SK-N-SH (cell line): ENCODE data around the gene CLDND1.

Experiments
- EP300 ChIP-seq, 2 experiments: IDR thresholded peaks; 2 replicates each; pipeline versions ENCODE4 v1.4.0 to v1.6.1; 2012; ENCODE audit warnings: borderline replicate concordance in 1 of 2, low read depth in 1 of 2, low read length in 1 of 2
- EZH2phosphoT487 ChIP-seq: fragments of 200-600 bp; sonication (generic); IDR thresholded peaks from 2 replicates; pipeline ENCODE4 v1.6.1; 2017; ENCODE audit warnings: low read depth, mixed run types, mild to moderate bottlenecking, antibody characterized with exemption, moderate library complexity, borderline replicate concordance
- FOXJ3 ChIP-seq: sonication (generic); formaldehyde crosslinking; IDR thresholded peaks from 2 replicates; pipeline ENCODE4 v1.5.1; 2020; ENCODE audit warnings: mild to moderate bottlenecking, missing genetic modification reagents
- FOXM1 ChIP-seq: IDR thresholded peaks from 2 replicates; pipeline ENCODE4 v1.4.0; 2012; ENCODE audit warnings: low read depth, mild to moderate bottlenecking
- MXI1 ChIP-seq: IDR thresholded peaks from 2 replicates; pipeline ENCODE4 v1.6.1; 2012; ENCODE audit warnings: mild to moderate bottlenecking, low read depth, low read length, improper control_type of control experiment
- RXRA ChIP-seq: IDR thresholded peaks from 2 replicates; pipeline ENCODE4 v1.4.0; 2012; ENCODE audit warnings: low read depth, mild to moderate bottlenecking, borderline replicate concordance
- TAF1 ChIP-seq: IDR thresholded peaks from 2 replicates; pipeline ENCODE4 v1.6.1; 2012; ENCODE audit warnings: low read depth, mild to moderate bottlenecking, low read length, moderate library complexity, borderline replicate concordance
- TEAD4 ChIP-seq: IDR thresholded peaks from 2 replicates; pipeline ENCODE4 v1.4.0; 2012; ENCODE audit warnings: mild to moderate bottlenecking, borderline replicate concordance; ENCODE audit not compliant: insufficient read depth
- YY1 ChIP-seq: IDR thresholded peaks from 2 replicates; pipeline ENCODE4 v1.4.0; 2012; ENCODE audit warnings: low read depth, mild to moderate bottlenecking
- TF ChIP-seq, protein P1 (sequence below): fragments of 200-600 bp; sonication (generic); IDR thresholded peaks from 2 replicates; pipeline ENCODE4 v1.6.1; 2017; ENCODE audit warnings: antibody characterized with exemption, mild to moderate bottlenecking, moderate library complexity
- TF ChIP-seq, protein P2 (sequence below): IDR thresholded peaks from 2 replicates; pipeline ENCODE4 v1.4.0; 2012; ENCODE audit warnings: low read depth
- TF ChIP-seq, protein P3 (sequence below): IDR thresholded peaks from 2 replicates; pipeline ENCODE4; 2012

DNA sequence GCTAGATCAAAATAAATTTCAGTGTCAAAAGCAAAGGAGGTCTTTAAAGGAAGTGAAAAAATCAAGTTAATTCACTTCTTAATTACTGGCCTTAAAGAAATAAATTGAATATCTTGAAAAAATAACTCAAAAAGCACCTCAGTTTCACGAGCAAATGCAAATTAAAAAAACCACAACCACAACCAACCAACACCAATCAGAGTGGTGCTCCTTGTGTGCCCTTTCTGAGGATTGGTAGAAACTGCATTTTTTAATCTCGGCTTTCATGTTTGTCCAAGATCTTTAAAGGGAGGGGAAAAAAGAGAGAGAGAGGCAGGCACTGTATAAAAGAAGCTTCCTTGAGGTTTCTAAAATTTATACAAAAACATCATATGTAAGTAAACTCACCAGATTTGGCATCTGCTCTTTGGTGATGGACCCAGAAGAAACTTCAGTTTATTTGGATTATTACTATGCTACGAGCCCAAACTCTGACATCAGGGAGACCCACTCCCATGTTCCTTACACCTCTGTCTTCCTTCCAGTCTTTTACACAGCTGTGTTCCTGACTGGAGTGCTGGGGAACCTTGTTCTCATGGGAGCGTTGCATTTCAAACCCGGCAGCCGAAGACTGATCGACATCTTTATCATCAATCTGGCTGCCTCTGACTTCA lies 9.0 kb upstream of the CLDND1 start, which contains the start of gene GPR15:
- TF ChIP-seq TAF1 (no peak), TEAD4 (no peak), MXI1 (no peak), YY1 (no peak), EP300 (IDR thresholded peaks at IDR 0.05; ENCODE audit: borderline replicate concordance in 1 of 2, low read depth in 1 of 2, low read length in 1 of 2) (no peak), EZH2phosphoT487 (no peak), RXRA (no peak), FOXJ3 (CRISPR knock-in tag) (no peak), FOXM1 (no peak)
- TF ChIP-seq, protein P1, sequence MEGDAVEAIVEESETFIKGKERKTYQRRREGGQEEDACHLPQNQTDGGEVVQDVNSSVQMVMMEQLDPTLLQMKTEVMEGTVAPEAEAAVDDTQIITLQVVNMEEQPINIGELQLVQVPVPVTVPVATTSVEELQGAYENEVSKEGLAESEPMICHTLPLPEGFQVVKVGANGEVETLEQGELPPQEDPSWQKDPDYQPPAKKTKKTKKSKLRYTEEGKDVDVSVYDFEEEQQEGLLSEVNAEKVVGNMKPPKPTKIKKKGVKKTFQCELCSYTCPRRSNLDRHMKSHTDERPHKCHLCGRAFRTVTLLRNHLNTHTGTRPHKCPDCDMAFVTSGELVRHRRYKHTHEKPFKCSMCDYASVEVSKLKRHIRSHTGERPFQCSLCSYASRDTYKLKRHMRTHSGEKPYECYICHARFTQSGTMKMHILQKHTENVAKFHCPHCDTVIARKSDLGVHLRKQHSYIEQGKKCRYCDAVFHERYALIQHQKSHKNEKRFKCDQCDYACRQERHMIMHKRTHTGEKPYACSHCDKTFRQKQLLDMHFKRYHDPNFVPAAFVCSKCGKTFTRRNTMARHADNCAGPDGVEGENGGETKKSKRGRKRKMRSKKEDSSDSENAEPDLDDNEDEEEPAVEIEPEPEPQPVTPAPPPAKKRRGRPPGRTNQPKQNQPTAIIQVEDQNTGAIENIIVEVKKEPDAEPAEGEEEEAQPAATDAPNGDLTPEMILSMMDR: no peak
- TF ChIP-seq, protein P2, sequence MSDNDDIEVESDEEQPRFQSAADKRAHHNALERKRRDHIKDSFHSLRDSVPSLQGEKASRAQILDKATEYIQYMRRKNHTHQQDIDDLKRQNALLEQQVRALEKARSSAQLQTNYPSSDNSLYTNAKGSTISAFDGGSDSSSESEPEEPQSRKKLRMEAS: no peak
- TF ChIP-seq, protein P3, sequence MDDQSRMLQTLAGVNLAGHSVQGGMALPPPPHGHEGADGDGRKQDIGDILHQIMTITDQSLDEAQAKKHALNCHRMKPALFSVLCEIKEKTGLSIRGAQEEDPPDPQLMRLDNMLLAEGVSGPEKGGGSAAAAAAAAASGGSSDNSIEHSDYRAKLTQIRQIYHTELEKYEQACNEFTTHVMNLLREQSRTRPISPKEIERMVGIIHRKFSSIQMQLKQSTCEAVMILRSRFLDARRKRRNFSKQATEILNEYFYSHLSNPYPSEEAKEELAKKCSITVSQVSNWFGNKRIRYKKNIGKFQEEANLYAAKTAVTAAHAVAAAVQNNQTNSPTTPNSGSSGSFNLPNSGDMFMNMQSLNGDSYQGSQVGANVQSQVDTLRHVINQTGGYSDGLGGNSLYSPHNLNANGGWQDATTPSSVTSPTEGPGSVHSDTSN: no peak
